Measurements from ENCODE around the gene THRA. TPM values are rescaled to one million over a fixed set of nuclear protein-coding genes. Genes with fewer than 3 reads are reported as not detected.

Gene THRA
- total RNA-seq, 4 donors from 2014 or later, result 19.7 to 124 (median 63.1) TPM

GRCh38 chr17:40100419-40100668, 37.6 kb downstream of the THRA start, which contains the start of gene NR1D1:
NR1D1 (minus strand) TSS chr17:40100589; CDS start chr17:40100094, 495 bp downstream.
- TF ChIP-seq POLR2A (IDR thresholded peaks at IDR 0.05), result peak in 1 of 2 donors; percentile 92
- TF ChIP-seq, protein P1, sequence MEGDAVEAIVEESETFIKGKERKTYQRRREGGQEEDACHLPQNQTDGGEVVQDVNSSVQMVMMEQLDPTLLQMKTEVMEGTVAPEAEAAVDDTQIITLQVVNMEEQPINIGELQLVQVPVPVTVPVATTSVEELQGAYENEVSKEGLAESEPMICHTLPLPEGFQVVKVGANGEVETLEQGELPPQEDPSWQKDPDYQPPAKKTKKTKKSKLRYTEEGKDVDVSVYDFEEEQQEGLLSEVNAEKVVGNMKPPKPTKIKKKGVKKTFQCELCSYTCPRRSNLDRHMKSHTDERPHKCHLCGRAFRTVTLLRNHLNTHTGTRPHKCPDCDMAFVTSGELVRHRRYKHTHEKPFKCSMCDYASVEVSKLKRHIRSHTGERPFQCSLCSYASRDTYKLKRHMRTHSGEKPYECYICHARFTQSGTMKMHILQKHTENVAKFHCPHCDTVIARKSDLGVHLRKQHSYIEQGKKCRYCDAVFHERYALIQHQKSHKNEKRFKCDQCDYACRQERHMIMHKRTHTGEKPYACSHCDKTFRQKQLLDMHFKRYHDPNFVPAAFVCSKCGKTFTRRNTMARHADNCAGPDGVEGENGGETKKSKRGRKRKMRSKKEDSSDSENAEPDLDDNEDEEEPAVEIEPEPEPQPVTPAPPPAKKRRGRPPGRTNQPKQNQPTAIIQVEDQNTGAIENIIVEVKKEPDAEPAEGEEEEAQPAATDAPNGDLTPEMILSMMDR (IDR thresholded peaks at IDR 0.05), result peak in 1 of 4 experiments; percentile 3
- H3K9me3 ChIP-seq, result no peaks in the 10 kb centered on the region
- DNase-seq, result no peak
- peak within 1 kb of the TSS; percentile 59 to 73 for H3K4me3 ChIP-seq
- no peaks in the 10 kb centered on the region for H3K36me3 ChIP-seq
- H3K27me3 ChIP-seq, result no peaks in the 10 kb centered on the region
- peak within 1 kb of the TSS; percentile 90 to 99 for H3K27ac ChIP-seq
- intact Hi-C loops (cut with DNase I; ENCODE audit: low total_unique reads), result no loop called here
- peaks cover 46 to 47% of the 10 kb centered on the region in 2 donors for H3K4me1 ChIP-seq

GRCh38 chr17:40100669-40101366, 38.1 kb downstream of the THRA start:
- no peaks in the 10 kb centered on the region for H3K27me3 ChIP-seq
- H3K27ac ChIP-seq, result peak overlapping the region; percentile 90 to 99
- H3K4me1 ChIP-seq, result peaks cover 44 to 46% of the 10 kb centered on the region in 2 donors
- no peaks in the 10 kb centered on the region for H3K36me3 ChIP-seq
- H3K4me3 ChIP-seq, result peak overlapping the region; percentile 59 to 73
- no peaks in the 10 kb centered on the region for H3K9me3 ChIP-seq
- DNase-seq, result peak; percentile 98 to 99
- TF ChIP-seq, protein P1 (IDR thresholded peaks at IDR 0.05), result peak in 1 of 4 experiments; percentile 32
- TF ChIP-seq POLR2A (IDR thresholded peaks at IDR 0.05), result peak; percentile 73 to 92
- intact Hi-C loops (cut with DNase I; ENCODE audit: low total_unique reads), result no loop called here

GRCh38 chr17:40101367-40102210, 38.8 kb downstream of the THRA start:
- Histone ChIP-seq H3K4me1 (peaks cover 42 to 43% of the 10 kb centered on the region in 2 donors), H3K27me3 (no peaks in the 10 kb centered on the region), H3K4me3 (peak overlapping the region in 1 of 2 donors; percentile 73), H3K36me3 (no peaks in the 10 kb centered on the region), H3K27ac (peak overlapping the region; percentile 90 to 99), H3K9me3 (no peaks in the 10 kb centered on the region)
- intact Hi-C loops (cut with DNase I; ENCODE audit: low total_unique reads), result no loop called here
- TF ChIP-seq POLR2A (IDR thresholded peaks at IDR 0.05), result no peak
- no peak for DNase-seq

DNA sequence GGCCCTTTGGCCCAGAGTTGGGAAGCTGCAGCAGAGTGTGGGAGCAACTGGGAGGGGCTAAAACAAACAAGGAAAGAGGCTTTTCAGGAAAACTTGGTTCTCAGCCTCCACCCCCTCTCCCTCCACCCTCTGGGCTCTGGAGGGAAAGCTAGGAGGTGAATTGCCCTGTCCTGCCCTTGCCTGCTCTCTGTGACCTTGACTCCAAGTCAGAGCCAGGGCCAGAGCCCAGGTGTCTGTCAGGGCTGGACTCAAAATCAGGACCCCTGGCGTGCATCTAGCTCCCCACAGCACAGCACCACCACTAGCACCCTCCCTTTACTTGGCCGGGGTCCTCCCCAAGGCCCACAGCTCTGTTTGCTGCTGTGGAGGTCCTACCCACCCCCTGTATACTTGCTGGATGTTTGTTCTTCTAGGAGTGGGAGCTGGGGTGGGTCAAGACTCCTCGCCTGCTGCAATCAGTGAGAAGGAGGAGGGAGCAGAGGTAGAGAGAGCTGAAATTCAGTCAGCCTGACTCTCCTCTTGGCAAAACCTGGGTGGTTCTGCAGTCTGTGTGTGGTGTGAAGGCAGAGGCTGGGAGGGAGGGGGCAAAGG, 40.4 kb downstream of the THRA start:
- H3K27me3 ChIP-seq, result no peaks in the 10 kb centered on the region
- H3K4me3 ChIP-seq, result no peak overlapping the region
- TF ChIP-seq POLR2A (IDR thresholded peaks at IDR 0.05), result peak in 1 of 2 donors; percentile 19
- TF ChIP-seq, protein P1 (IDR thresholded peaks at IDR 0.05), result no peak
- intact Hi-C loops (cut with DNase I; ENCODE audit: low total_unique reads), result no loop called here
- DNase-seq, result peak; percentile 45 to 46
- H3K36me3 ChIP-seq, result no peaks in the 10 kb centered on the region
- peaks cover 40 to 41% of the 10 kb centered on the region in 2 donors for H3K4me1 ChIP-seq
- H3K9me3 ChIP-seq, result no peaks in the 10 kb centered on the region
- peak overlapping the region; percentile 90 to 99 for H3K27ac ChIP-seq

DNA sequence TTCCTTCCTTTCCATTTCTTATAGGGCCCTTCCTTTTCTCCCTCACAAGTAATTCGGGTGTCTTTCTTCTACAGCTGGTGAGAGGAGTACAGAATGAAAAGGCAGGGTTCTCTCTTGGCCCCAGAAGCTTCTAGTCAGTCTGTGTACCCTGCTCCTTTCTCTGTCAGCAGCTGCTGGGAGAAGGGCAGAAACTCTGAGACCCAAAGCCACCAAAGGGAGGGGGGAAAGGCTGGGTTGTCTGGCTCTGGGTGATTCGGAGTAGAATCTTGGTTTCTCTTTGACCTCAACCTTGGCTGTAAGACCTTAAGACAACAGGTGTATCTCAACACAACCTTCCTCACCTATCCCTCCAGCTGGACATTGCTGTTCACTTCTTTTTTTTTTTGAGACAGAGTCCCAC, 40.9 kb downstream of the THRA start:
- peak overlapping the region; percentile 90 to 99 for H3K27ac ChIP-seq
- no peaks in the 10 kb centered on the region for H3K27me3 ChIP-seq
- TF ChIP-seq, protein P1 (IDR thresholded peaks at IDR 0.05), result no peak
- H3K4me3 ChIP-seq, result no peak overlapping the region
- H3K4me1 ChIP-seq, result peaks cover 42 to 44% of the 10 kb centered on the region in 2 donors
- no peaks in the 10 kb centered on the region for H3K36me3 ChIP-seq
- no peaks in the 10 kb centered on the region for H3K9me3 ChIP-seq
- DNase-seq, result peak in 1 of 2 donors; percentile 13
- intact Hi-C loops (cut with DNase I; ENCODE audit: low total_unique reads), result no loop called here
